Right lobe of liver (tissue), 4 donors: ENCODE results near the gene HORMAD1.

Experiments
- CTCF ChIP-seq, 4 donors: fragments of 200-600 bp in 3 of 4; fragments of 450-650 bp in 1 of 4; IDR thresholded peaks; one replicate each; pipeline versions ENCODE4 v1.5.1 to v1.8.0; 2016 to 2022; ENCODE audit warnings: antibody characterized with exemption in 4 of 4, mild to moderate bottlenecking in 2 of 4
- POLR2A ChIP-seq: fragments of 450-650 bp; IDR thresholded peaks from one replicate; pipeline ENCODE4 v1.6.1; 2017; ENCODE audit warnings: antibody characterized with exemption, mild to moderate bottlenecking
- donor health status: DM: no; HTN: no; CAD: no.
- donor health status: DM: no; HTN: no; CAD: no.
- donor health status: DM: no; HTN: yes; CAD: no.

- TF ChIP-seq CTCF (IDR thresholded peaks at IDR 0.05) = no peak
- no peak for TF ChIP-seq POLR2A
Observed at GRCh38 chr1:150720098-150720497, 597 bp downstream of the HORMAD1 start.
